K562 (cell line): ENCODE measurements around the gene CCL22. TPM values are rescaled to one million over a fixed set of nuclear protein-coding genes. Genes with fewer than 3 reads are reported as not detected.
A peak's percentile ranks its signal among the peaks of the same experiment; 100 is the strongest.

ENCODE experiments used
- ATAC-seq: fragments of 200-7000 bp; cut with Tn5 transposase; 3 replicates; pipeline ENCODE4 v1.9.1; 2020; ENCODE audit warnings: moderate library complexity
- BruUV-seq: library from RNA; stranded (reverse); fragments of 400-500 nt; replicated peaks from 2 replicates; lab custom pipeline; 2021; lab: Mats Ljungman, UMichigan
- CTCF ChIA-PET: fragments of 300-600 bp; formaldehyde crosslinking; extraction: SDS; loops from one replicate; lab custom pipeline; 2021; ENCODE audit warnings: low intra/inter-chr PET ratio; lab: Yijun Ruan, JAX
- POLR2A ChIA-PET: fragments of 300-600, 350-650 bp; sonication (Branson Sonifier 250); formaldehyde crosslinking; extraction: SDS; loops from one replicate; lab custom pipeline; 2021; ENCODE audit warnings: antibody characterized with exemption, inconsistent platforms; lab: Yijun Ruan, JAX
- DNase-seq, 4 experiments: peaks; one replicate each; pipeline versions ENCODE4 v3.0.0 to v3.0.0-alpha.2; 2011 to 2018; ENCODE audit warnings: low spot score in 3 of 4, mixed read lengths in 3 of 4; ENCODE audit errors: extremely low read depth in 1 of 4
- FAIRE-seq: peaks from 2 replicates; lab custom pipeline; 2011; peaks lifted over from hg19 to GRCh38; lab: Jason Lieb, UNC
- H2AFZ ChIP-seq: 2 replicates; pipeline ENCODE4 v1.6.0; 2011; ENCODE audit warnings: low read depth, low read length, control low read depth, inconsistent platforms
- H3K27ac ChIP-seq: fragments of 200-600 bp; 3 replicates; pipeline ENCODE4 v1.8.0; 2011; ENCODE audit warnings: low read depth, mild to moderate bottlenecking, control low read depth, inconsistent platforms, low read length, moderate library complexity, mixed read lengths; ENCODE audit errors: extremely low read depth
- H3K27me3 ChIP-seq, 2 experiments: fragments of 300-600 bp in 1 of 2; 2 replicates in 1 of 2; 3 replicates in 1 of 2; pipeline versions ENCODE4 v1.6.0 to v1.8.0; 2011; ENCODE audit warnings: inconsistent platforms in 2 of 2, low read length in 2 of 2, mild to moderate bottlenecking in 1 of 2, mixed read lengths in 1 of 2, moderate library complexity in 1 of 2; ENCODE audit not compliant: control insufficient read depth in 2 of 2, insufficient read depth in 2 of 2
- H3K36me3 ChIP-seq: fragments of 300-600 bp; 3 replicates; pipeline ENCODE4 v1.8.0; 2011; ENCODE audit warnings: mild to moderate bottlenecking, low read length, inconsistent platforms; ENCODE audit not compliant: control insufficient read depth, insufficient read depth
- H3K4me1 ChIP-seq, 2 experiments: fragments of 200-600 bp in 1 of 2; replicated peaks in 1 of 2; 2 replicates in 1 of 2; 3 replicates in 1 of 2; pipeline versions ENCODE4 v1.5.1 to v1.8.0; 2011; ENCODE audit warnings: inconsistent platforms in 2 of 2, low read length in 2 of 2, mild to moderate bottlenecking in 1 of 2, mixed read lengths in 1 of 2, moderate library complexity in 1 of 2; ENCODE audit not compliant: control insufficient read depth in 2 of 2, insufficient read depth in 2 of 2
- H3K4me2 ChIP-seq: 2 replicates; pipeline ENCODE4 v1.6.1; 2011; ENCODE audit warnings: low read length, control low read depth, inconsistent platforms, mixed read lengths; ENCODE audit not compliant: insufficient read depth
- H3K4me3 ChIP-seq: fragments of 200-600 bp; sonication (generic), shearing (Covaris generic); 2 replicates; pipeline ENCODE4 v1.5.1; 2016; ENCODE audit warnings: control low read depth, inconsistent platforms
- H3K79me2 ChIP-seq: fragments of 200-600 bp; 3 replicates; pipeline ENCODE4 v1.8.0; 2011; ENCODE audit warnings: low read length, inconsistent platforms; ENCODE audit not compliant: control insufficient read depth, insufficient read depth
- H3K9ac ChIP-seq, 2 experiments: 2 replicates each; pipeline versions ENCODE4 v1.6.0 to v1.6.1; 2011; ENCODE audit warnings: low read depth in 2 of 2, low read length in 2 of 2, control low read depth in 1 of 2, inconsistent platforms in 1 of 2, mild to moderate bottlenecking in 1 of 2, mixed read lengths in 1 of 2; ENCODE audit not compliant: insufficient read depth in 1 of 2
- H3K9me1 ChIP-seq: one replicate; pipeline ENCODE4 v1.6.0; 2011; ENCODE audit warnings: inconsistent platforms, mild to moderate bottlenecking, low read length, moderate library complexity; ENCODE audit not compliant: control insufficient read depth, insufficient read depth
- H3K9me3 ChIP-seq: replicated peaks from 2 replicates; pipeline ENCODE4 v1.5.1; 2011; ENCODE audit warnings: low read depth, low read length, inconsistent platforms; ENCODE audit not compliant: control insufficient read depth, insufficient read depth
- H4K20me1 ChIP-seq: replicated peaks from 2 replicates; pipeline ENCODE4 v1.6.1; 2011; ENCODE audit warnings: low read length, inconsistent platforms, mixed read lengths; ENCODE audit not compliant: control insufficient read depth, insufficient read depth
- CBX3 ChIP-seq, 2 experiments: IDR thresholded peaks; 1 replicate in 1 of 2; 2 replicates in 1 of 2; pipeline ENCODE4 v1.6.1; 2012; ENCODE audit warnings: inconsistent platforms in 2 of 2, low read length in 2 of 2, borderline replicate concordance in 1 of 2, control low read depth in 1 of 2
- CTBP1 ChIP-seq: fragments of 450-650 bp; IDR thresholded peaks from 2 replicates; pipeline ENCODE4 v1.6.1; 2016; ENCODE audit warnings: borderline replicate concordance
- E2F6 ChIP-seq, 2 experiments: IDR thresholded peaks; 2 replicates each; pipeline ENCODE4 v1.6.1; 2011; ENCODE audit warnings: borderline replicate concordance in 1 of 2, control low read depth in 1 of 2, low read depth in 1 of 2, low read length in 1 of 2, mild to moderate bottlenecking in 1 of 2, mixed read lengths in 1 of 2, moderate library complexity in 1 of 2; ENCODE audit not compliant: insufficient read depth in 1 of 2, insufficient read length in 1 of 2, poor library complexity in 1 of 2, severe bottlenecking in 1 of 2; ENCODE audit errors: extremely low read depth in 1 of 2
- HDAC1 ChIP-seq, 2 experiments: fragments of 450-650 bp; IDR thresholded peaks; 2 replicates each; pipeline ENCODE4 v1.6.1; 2016 to 2017; ENCODE audit warnings: inconsistent platforms in 1 of 2, mild to moderate bottlenecking in 1 of 2, moderate library complexity in 1 of 2
- KLF6 ChIP-seq: fragments of 250-450 bp; sonication (Bioruptor Pico); IDR thresholded peaks from 2 replicates; pipeline ENCODE4 v1.4.0; 2020; ENCODE audit warnings: mild to moderate bottlenecking, moderate library complexity, borderline replicate concordance
- MAFG ChIP-seq: fragments of 450-650 bp; conservative IDR thresholded peaks from 2 replicates; pipeline ENCODE4 v1.6.1; 2016; ENCODE audit warnings: missing genetic modification characterization, missing compliant biosample characterization
- PTRF ChIP-seq: fragments of 450-650 bp; IDR thresholded peaks from 2 replicates; pipeline ENCODE4 v1.6.1; 2016; ENCODE audit warnings: mild to moderate bottlenecking, missing genetic modification characterization, missing compliant biosample characterization
- RBFOX2 ChIP-seq: fragments of 200-400 bp; formaldehyde crosslinking; IDR thresholded peaks from 2 replicates; pipeline ENCODE4 v1.6.1; 2017; ENCODE audit warnings: low read depth, mild to moderate bottlenecking, low read length, moderate library complexity
- REST ChIP-seq, 2 experiments: fragments of 450-650 bp; formaldehyde crosslinking in 1 of 2; IDR thresholded peaks; 2 replicates each; pipeline versions ENCODE4 v1.4.0 to v1.6.1; 2014 to 2020; ENCODE audit warnings: mild to moderate bottlenecking in 2 of 2, borderline replicate concordance in 1 of 2, low read depth in 1 of 2
- ZKSCAN8 ChIP-seq: fragments of 200-800 bp; sonication (Bioruptor generic); IDR thresholded peaks from 2 replicates; pipeline ENCODE4 v1.6.1; 2016; ENCODE audit warnings: missing genetic modification characterization, missing compliant biosample characterization
- ZNF143 ChIP-seq: sonication (generic); formaldehyde crosslinking; IDR thresholded peaks from 2 replicates; pipeline ENCODE4 v1.9.0; 2022; ENCODE audit warnings: mild to moderate bottlenecking, missing genetic modification reagents
- ZNF184 ChIP-seq: sonication (generic); formaldehyde crosslinking; IDR thresholded peaks from 2 replicates; pipeline ENCODE4 v1.5.0; 2020; ENCODE audit warnings: missing genetic modification reagents
- ZNF384 ChIP-seq: IDR thresholded peaks from 2 replicates; pipeline ENCODE4 v1.6.1; 2012; ENCODE audit warnings: low read depth, low read length, improper control_type of control experiment
- ZNF507 ChIP-seq: conservative IDR thresholded peaks from 2 replicates; pipeline ENCODE4 v1.6.1; 2017; ENCODE audit warnings: missing genetic modification characterization, missing compliant biosample characterization
- WGBS: fragments of 100-300 bp; shearing (Covaris generic); methylation state at CpG from one replicate; pipeline ENCODE4 v1.1.6; 2016; ENCODE audit warnings: low coverage, mixed read lengths; ENCODE audit not compliant: insufficient coverage; ENCODE audit errors: missing lambda C conversion rate; 5-methylcytosine and 5-hydroxymethylcytosine counted together
- in situ Hi-C: fragments of 300-500 bp; cut with MboI; formaldehyde crosslinking; loops from 4 replicates; pipeline ENCODE4 v1.15.0; 2018; ENCODE audit warnings: inconsistent platforms, mixed read lengths
- intact Hi-C: fragments of 100-400 bp; cut with micrococcal nuclease; formaldehyde crosslinking; loops from 2 replicates; pipeline ENCODE4 v1.14.2; 2022
- polyA plus RNA-seq, 8 experiments: library from polyadenylated mRNA; depleted of rRNA in 4 of 8; stranded (reverse) in 5 of 8; unstranded in 3 of 8; fragments of >200 nt; fragmentation: Nextera tagmentation in 2 of 8; fragmentation: Illumina TruSeq in 1 of 8; extraction: Ambion mirVana in 2 of 8; extraction: Trizol in 1 of 8; gene quantifications; 2 replicates each; pipeline versions ENCODE4 v1.2.1 to v1.2.3, GENCODE V29; 2011 to 2014; ENCODE audit warnings: inconsistent platforms in 1 of 8, missing spikeins in 1 of 8
- total RNA-seq, 7 experiments: library from RNA; depleted of rRNA in 6 of 7; stranded (reverse); fragments of >200 nt in 6 of 7; fragmentation: Illumina TruSeq in 2 of 7; extraction: Trizol in 2 of 7; gene quantifications; 2 replicates each; pipeline versions ENCODE4 v1.2.1 to v1.2.3, GENCODE V29; 2011 to 2021; ENCODE audit warnings: low replicate concordance in 1 of 7

CCL22 gene
- total and polyA plus RNA-seq, 9 of the 15 experiments (the other 6 are each of a cell fraction or from before 2014, with no cell fraction given): 0.04 to 0.29 (median 0.06) TPM; not detected in 5

- Histone ChIP-seq H3K9me3 (no peaks in the 10 kb centered on the region; the same call in 1 of the 2 replicates), H3K4me3 (no peak overlapping the region), H2AFZ (no peak overlapping the region), H3K27ac (no peak overlapping the region), H3K79me2 (no peaks in the 10 kb centered on the region), H3K36me3 (no peaks in the 10 kb centered on the region), H3K27me3 (peaks cover 0 to 27% of the 10 kb centered on the region in 2 experiments; a peak in 3 of 5 replicates), H3K9me1 (no peaks in the 10 kb centered on the region), H3K4me1 (no peaks in the 10 kb centered on the region; a peak in 1 of 5 replicates), H3K4me2 (no peak overlapping the region), H4K20me1 (no peaks in the 10 kb centered on the region), H3K9ac (no peak overlapping the region)
- no TSS peak for BruUV-seq
- WGBS: 4% methylated on average over 5 of the region's 5 CpGs
- intact Hi-C loops (no loop called here), in situ Hi-C loops (no loop called here)
- ChIA-PET POLR2A (no interaction called here), CTCF (no interaction called here)
- no peak for FAIRE-seq
- no peak for ATAC-seq
- DNase-seq: no peak
- no peak for TF ChIP-seq CBX3 (IDR thresholded peaks at IDR 0.05; ENCODE audit: borderline replicate concordance in 1 of 2, low read length in 2 of 2)
- no peak for TF ChIP-seq ZNF507 (tag)
- TF ChIP-seq ZNF143 (CRISPR knock-in tag): no peak
- no peak for TF ChIP-seq CTBP1
- TF ChIP-seq ZNF384: no peak
- TF ChIP-seq REST (IDR thresholded peaks at IDR 0.05; ENCODE audit: borderline replicate concordance): no peak
- TF ChIP-seq REST (CRISPR knock-in tag; IDR thresholded peaks at IDR 0.05; ENCODE audit: low read depth): no peak
- TF ChIP-seq E2F6 (IDR thresholded peaks at IDR 0.05; ENCODE audit: borderline replicate concordance in 1 of 2, extremely low read depth in 1 of 2, insufficient read depth in 1 of 2, insufficient read length in 1 of 2, low read depth in 1 of 2, low read length in 1 of 2, poor library complexity in 1 of 2, severe bottlenecking in 1 of 2): no peak
- no peak for TF ChIP-seq PTRF (tag)
- TF ChIP-seq MAFG: peak; percentile 34; the same call in 1 of the 2 replicates
- no peak for TF ChIP-seq ZKSCAN8 (CRISPR knock-in tag)
- TF ChIP-seq HDAC1 (IDR thresholded peaks at IDR 0.05): no peak
- no peak for TF ChIP-seq ZNF184 (CRISPR knock-in tag)
- TF ChIP-seq RBFOX2: no peak
- TF ChIP-seq KLF6: no peak
These were observed 36.4 kb downstream of the CCL22 start for GRCh38 chr16:57395026-57395425.
